ENCODE measurements around the gene CHST1.

DNA sequence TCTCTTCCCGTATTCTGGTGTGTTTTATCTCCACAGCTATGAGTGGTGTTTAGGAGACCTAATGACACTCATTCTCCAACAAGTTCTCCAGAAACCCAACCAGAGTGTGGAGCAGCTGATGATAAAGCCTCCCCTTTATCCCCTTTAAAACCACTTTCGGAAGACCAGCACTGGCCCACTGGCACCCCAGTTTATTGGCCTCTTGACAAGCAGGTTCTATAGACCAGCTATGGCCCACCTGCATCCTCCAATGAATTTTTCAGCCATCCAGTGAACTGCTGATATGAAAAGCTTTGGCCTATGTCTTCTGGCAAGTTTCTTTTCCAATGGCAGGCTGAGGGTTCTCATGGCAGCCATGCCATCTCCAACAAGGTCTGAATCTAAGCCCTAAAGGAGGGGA, 27.4 kb downstream of the CHST1 start:
- TF ChIP-seq, protein P1, sequence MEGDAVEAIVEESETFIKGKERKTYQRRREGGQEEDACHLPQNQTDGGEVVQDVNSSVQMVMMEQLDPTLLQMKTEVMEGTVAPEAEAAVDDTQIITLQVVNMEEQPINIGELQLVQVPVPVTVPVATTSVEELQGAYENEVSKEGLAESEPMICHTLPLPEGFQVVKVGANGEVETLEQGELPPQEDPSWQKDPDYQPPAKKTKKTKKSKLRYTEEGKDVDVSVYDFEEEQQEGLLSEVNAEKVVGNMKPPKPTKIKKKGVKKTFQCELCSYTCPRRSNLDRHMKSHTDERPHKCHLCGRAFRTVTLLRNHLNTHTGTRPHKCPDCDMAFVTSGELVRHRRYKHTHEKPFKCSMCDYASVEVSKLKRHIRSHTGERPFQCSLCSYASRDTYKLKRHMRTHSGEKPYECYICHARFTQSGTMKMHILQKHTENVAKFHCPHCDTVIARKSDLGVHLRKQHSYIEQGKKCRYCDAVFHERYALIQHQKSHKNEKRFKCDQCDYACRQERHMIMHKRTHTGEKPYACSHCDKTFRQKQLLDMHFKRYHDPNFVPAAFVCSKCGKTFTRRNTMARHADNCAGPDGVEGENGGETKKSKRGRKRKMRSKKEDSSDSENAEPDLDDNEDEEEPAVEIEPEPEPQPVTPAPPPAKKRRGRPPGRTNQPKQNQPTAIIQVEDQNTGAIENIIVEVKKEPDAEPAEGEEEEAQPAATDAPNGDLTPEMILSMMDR (conservative IDR thresholded peaks at IDR 0.05; ENCODE audit: low read depth in 2 of 2) = no peak
- TF ChIP-seq EZH2 (IDR thresholded peaks at IDR 0.05; ENCODE audit: low read depth, unreplicated experiment) (no peak), POLR2AphosphoS5 (IDR thresholded peaks at IDR 0.05; ENCODE audit: low read depth) (no peak), EZH2phosphoT487 (IDR thresholded peaks at IDR 0.05; ENCODE audit: unreplicated experiment) (no peak)
- TF ChIP-seq, protein P2, sequence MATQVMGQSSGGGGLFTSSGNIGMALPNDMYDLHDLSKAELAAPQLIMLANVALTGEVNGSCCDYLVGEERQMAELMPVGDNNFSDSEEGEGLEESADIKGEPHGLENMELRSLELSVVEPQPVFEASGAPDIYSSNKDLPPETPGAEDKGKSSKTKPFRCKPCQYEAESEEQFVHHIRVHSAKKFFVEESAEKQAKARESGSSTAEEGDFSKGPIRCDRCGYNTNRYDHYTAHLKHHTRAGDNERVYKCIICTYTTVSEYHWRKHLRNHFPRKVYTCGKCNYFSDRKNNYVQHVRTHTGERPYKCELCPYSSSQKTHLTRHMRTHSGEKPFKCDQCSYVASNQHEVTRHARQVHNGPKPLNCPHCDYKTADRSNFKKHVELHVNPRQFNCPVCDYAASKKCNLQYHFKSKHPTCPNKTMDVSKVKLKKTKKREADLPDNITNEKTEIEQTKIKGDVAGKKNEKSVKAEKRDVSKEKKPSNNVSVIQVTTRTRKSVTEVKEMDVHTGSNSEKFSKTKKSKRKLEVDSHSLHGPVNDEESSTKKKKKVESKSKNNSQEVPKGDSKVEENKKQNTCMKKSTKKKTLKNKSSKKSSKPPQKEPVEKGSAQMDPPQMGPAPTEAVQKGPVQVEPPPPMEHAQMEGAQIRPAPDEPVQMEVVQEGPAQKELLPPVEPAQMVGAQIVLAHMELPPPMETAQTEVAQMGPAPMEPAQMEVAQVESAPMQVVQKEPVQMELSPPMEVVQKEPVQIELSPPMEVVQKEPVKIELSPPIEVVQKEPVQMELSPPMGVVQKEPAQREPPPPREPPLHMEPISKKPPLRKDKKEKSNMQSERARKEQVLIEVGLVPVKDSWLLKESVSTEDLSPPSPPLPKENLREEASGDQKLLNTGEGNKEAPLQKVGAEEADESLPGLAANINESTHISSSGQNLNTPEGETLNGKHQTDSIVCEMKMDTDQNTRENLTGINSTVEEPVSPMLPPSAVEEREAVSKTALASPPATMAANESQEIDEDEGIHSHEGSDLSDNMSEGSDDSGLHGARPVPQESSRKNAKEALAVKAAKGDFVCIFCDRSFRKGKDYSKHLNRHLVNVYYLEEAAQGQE (IDR thresholded peaks at IDR 0.05; ENCODE audit: unreplicated experiment) = no peak

Data from GM23338 (cell line).